Naive thymus-derived CD4-positive, alpha-beta T cell (primary cell): Measurements from ENCODE around the gene RNF39. TPM values are rescaled to one million over a fixed set of nuclear protein-coding genes. Genes with fewer than 3 reads are reported as not detected.
A peak's percentile ranks its signal among the peaks of the same experiment; 100 is the strongest.
"Not testable (repeated sequence)": the region's sequence is repeated elsewhere in the genome, so short reads cannot be mapped to it uniquely, and the experiment has no call there.

Experiments used
- ATAC-seq: fragments of 150-1000 bp; cut with Tn5 transposase; 2 replicates; pipeline ENCODE4 v1.10.0; 2021; ENCODE audit warnings: mild to moderate bottlenecking, moderate library complexity
- CTCF ChIA-PET: fragments of 350-600 bp; sonication (Branson Sonifier 250); formaldehyde crosslinking; loops from one replicate; lab custom pipeline; 2021; ENCODE audit warnings: antibody characterized with exemption; lab: Charles Lee
- POLR2A ChIA-PET: fragments of 350-600 bp; sonication (Branson Sonifier 250); formaldehyde crosslinking; loops from one replicate; lab custom pipeline; 2021; ENCODE audit warnings: antibody characterized with exemption, inconsistent platforms; lab: Charles Lee
- DNase-seq, 9 donors: peaks; one replicate each; pipeline versions ENCODE4 v3.0.0 to v3.0.0-alpha.2; 2020 to 2022; ENCODE audit warnings: mixed read lengths in 1 of 9
- H3K27ac ChIP-seq: one replicate; pipeline ENCODE4 v1.7.0; 2013; ENCODE audit warnings: mild to moderate bottlenecking, low read depth, low read length, moderate library complexity
- H3K27me3 ChIP-seq, 2 donors: one replicate each; pipeline ENCODE4 v1.7.0; 2013; ENCODE audit warnings: low read length in 2 of 2, mild to moderate bottlenecking in 2 of 2, moderate library complexity in 2 of 2; ENCODE audit not compliant: control insufficient read depth in 2 of 2, insufficient read depth in 2 of 2
- H3K36me3 ChIP-seq, 3 experiments: 1 replicate in 2 of 3; 2 replicates in 1 of 3; pipeline ENCODE4 v1.7.0; 2013; ENCODE audit warnings: low read length in 3 of 3, mild to moderate bottlenecking in 3 of 3, moderate library complexity in 1 of 3; ENCODE audit not compliant: insufficient read depth in 3 of 3, control insufficient read depth in 2 of 3
- H3K4me1 ChIP-seq, 2 donors: one replicate each; pipeline ENCODE4 v1.7.0; 2013; ENCODE audit warnings: low read length in 2 of 2, mild to moderate bottlenecking in 2 of 2, moderate library complexity in 1 of 2; ENCODE audit not compliant: control insufficient read depth in 2 of 2, insufficient read depth in 2 of 2
- H3K4me3 ChIP-seq: 2 replicates; pipeline ENCODE4 v1.7.0; 2013; ENCODE audit warnings: mild to moderate bottlenecking, low read length
- H3K9me3 ChIP-seq, 3 experiments: 1 replicate in 2 of 3; 2 replicates in 1 of 3; pipeline ENCODE4 v1.7.0; 2013; ENCODE audit warnings: low read length in 3 of 3; ENCODE audit not compliant: control insufficient read depth in 2 of 3
- H3K27ac Mint-ChIP-seq, 9 donors: one replicate each; pipeline ENCODE4 v1.8.0; 2020 to 2022; ENCODE audit warnings: mixed read lengths in 9 of 9, mild to moderate bottlenecking in 8 of 9, moderate library complexity in 5 of 9, inconsistent platforms in 2 of 9
- H3K27me3 Mint-ChIP-seq, 5 donors: one replicate each; pipeline ENCODE4 v1.8.0; 2021 to 2022; ENCODE audit warnings: mixed read lengths in 5 of 5, mild to moderate bottlenecking in 1 of 5
- H3K36me3 Mint-ChIP-seq, 5 donors: one replicate each; pipeline ENCODE4 v1.8.0; 2020 to 2022; ENCODE audit warnings: mixed read lengths in 5 of 5, mild to moderate bottlenecking in 3 of 5, inconsistent platforms in 1 of 5
- H3K4me1 Mint-ChIP-seq, 7 donors: one replicate each; pipeline ENCODE4 v1.8.0; 2020 to 2022; ENCODE audit warnings: mixed read lengths in 7 of 7, mild to moderate bottlenecking in 3 of 7, inconsistent platforms in 1 of 7
- H3K4me3 Mint-ChIP-seq, 10 donors: one replicate each; pipeline ENCODE4 v1.8.0; 2020 to 2022; ENCODE audit warnings: mild to moderate bottlenecking in 10 of 10, mixed read lengths in 10 of 10, moderate library complexity in 6 of 10, inconsistent platforms in 2 of 10
- H3K9me3 Mint-ChIP-seq, 11 donors: one replicate each; pipeline ENCODE4 v1.8.0; 2020 to 2022; ENCODE audit warnings: mixed read lengths in 11 of 11, mild to moderate bottlenecking in 4 of 11, inconsistent platforms in 1 of 11, moderate library complexity in 1 of 11
- intact Hi-C, 2 donors: fragments of 100-400 bp; cut with micrococcal nuclease; formaldehyde crosslinking; loops; one replicate each; pipeline ENCODE4 v1.15.1; 2023
- polyA plus RNA-seq, 2 donors: library from polyadenylated mRNA; unstranded; fragments of 300-500 nt; fragmentation: Illumina TruSeq; gene quantifications; one replicate each; pipeline ENCODE4 v1.2.3, GENCODE V29; 2021
- total RNA-seq, 6 experiments: library from RNA in 5 of 6; stranded (reverse) in 5 of 6; gene quantifications; 1 replicate in 5 of 6; 2 replicates in 1 of 6; pipeline ENCODE4 v1.2.3 and lab custom pipeline; 2021 to 2026

RNF39 gene
- total and polyA plus RNA-seq, 7 experiments from 2014 or later = 0.33 TPM; not detected in 6

DNA sequence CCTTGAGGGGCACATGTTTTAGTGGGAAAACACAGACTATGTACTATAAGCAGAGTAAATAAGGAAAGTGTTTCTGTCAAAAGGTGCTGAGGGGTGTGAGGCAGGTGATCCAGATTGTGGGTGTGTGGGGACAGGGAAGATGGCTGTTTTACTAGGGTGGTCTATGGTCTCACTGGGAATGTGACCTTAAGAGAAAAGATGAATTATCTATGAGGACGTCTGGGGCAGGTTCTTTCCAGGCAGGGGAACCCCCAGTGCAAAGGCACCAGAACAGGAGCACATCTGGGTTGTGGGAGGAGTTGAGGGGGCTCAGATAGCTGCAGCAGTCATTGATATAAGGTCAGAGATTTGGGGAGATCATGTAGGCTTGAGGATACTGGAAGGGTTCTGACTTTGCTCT lies 32.7 kb downstream of the RNF39 start:
- DNase-seq = no peak
- no peak overlapping the region for H3K27ac Mint-ChIP-seq
- peaks cover 5 to 27% (median 11%) of the 10 kb centered on the region in 7 donors for H3K4me1 Mint-ChIP-seq
- Histone ChIP-seq H3K4me1 (no peaks in the 10 kb centered on the region), H3K27me3 (no peaks in the 10 kb centered on the region), H3K27ac (no peak overlapping the region), H3K36me3 (no peaks in the 10 kb centered on the region), H3K4me3 (no peak overlapping the region), H3K9me3 (no peaks in the 10 kb centered on the region)
- H3K4me3 Mint-ChIP-seq = no peak overlapping the region
- H3K36me3 Mint-ChIP-seq = peaks cover 0 to 25% (median 8%) of the 10 kb centered on the region in 5 donors
- ChIA-PET CTCF (no interaction called here), POLR2A (no interaction called here)
- H3K27me3 Mint-ChIP-seq = no peaks in the 10 kb centered on the region
- no peak for ATAC-seq
- no peaks in the 10 kb centered on the region for H3K9me3 Mint-ChIP-seq
- intact Hi-C loops = no loop called here

DNA sequence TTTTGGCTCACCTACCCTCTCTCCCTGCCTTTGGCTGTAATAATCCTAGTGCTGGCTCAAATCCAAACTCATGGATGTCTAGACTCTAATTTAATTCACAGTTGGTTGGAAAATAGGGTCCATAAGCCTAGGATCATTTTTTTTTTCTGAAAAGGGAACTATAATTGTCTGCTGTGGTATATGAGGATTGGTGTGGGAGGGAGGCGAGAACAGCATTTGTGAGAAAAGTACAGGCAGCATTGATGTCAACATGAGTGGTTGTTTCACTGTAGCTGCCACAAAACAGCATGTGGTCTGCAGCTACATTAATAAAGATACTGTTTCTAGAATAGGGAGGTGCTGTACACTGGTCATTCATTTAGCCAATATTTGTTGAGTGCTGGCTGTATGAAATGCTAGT lies 33.1 kb downstream of the RNF39 start:
- POLR2A ChIA-PET = no interaction called here
- DNase-seq (no peak), ATAC-seq (no peak)
- no peak overlapping the region for H3K27ac ChIP-seq
- Mint-ChIP-seq H3K4me1 (peaks cover 4 to 25% (median 12%) of the 10 kb centered on the region in 7 donors), H3K27me3 (no peaks in the 10 kb centered on the region), H3K36me3 (peaks cover 0 to 29% (median 8%) of the 10 kb centered on the region in 5 donors), H3K9me3 (no peaks in the 10 kb centered on the region), H3K27ac (no peak overlapping the region), H3K4me3 (no peak overlapping the region)
- H3K36me3 ChIP-seq = no peaks in the 10 kb centered on the region
- intact Hi-C loops = no loop called here
- H3K4me1 ChIP-seq = no peaks in the 10 kb centered on the region
- CTCF ChIA-PET = no interaction called here
- H3K4me3 ChIP-seq = no peak overlapping the region
- H3K27me3 ChIP-seq = no peaks in the 10 kb centered on the region
- H3K9me3 ChIP-seq = no peaks in the 10 kb centered on the region

DNA sequence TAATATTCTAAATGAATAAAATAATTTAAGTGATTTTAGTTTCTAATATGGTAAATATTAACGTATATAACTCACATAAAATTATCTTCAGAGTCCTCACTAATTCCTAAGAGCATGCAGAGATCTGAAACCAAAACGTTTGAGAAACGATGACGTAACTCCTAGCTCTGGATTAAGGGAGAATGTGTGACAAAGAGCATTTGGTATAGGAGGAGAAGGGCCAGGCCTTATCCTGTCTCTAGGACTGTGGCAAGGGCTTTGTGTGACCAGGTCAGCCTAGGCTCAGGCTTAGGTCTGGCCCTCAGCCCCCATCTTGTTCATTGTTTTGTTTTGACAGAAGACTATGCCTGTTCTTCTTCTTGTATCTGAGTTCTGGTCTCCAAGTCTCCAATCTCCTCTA lies 33.7 kb downstream of the RNF39 start:
- H3K9me3 Mint-ChIP-seq = no peaks in the 10 kb centered on the region
- Histone ChIP-seq H3K27me3 (no peaks in the 10 kb centered on the region), H3K27ac (no peak overlapping the region), H3K4me1 (no peaks in the 10 kb centered on the region), H3K9me3 (no peaks in the 10 kb centered on the region), H3K36me3 (no peaks in the 10 kb centered on the region), H3K4me3 (no peak overlapping the region)
- no peak overlapping the region for H3K27ac Mint-ChIP-seq
- POLR2A ChIA-PET = no interaction called here
- CTCF ChIA-PET = no interaction called here
- ATAC-seq (no peak), DNase-seq (no peak)
- H3K27me3 Mint-ChIP-seq = no peaks in the 10 kb centered on the region
- intact Hi-C loops = no loop called here
- H3K36me3 Mint-ChIP-seq = peaks cover 0 to 31% (median 8%) of the 10 kb centered on the region in 5 donors
- H3K4me1 Mint-ChIP-seq = peaks cover 0 to 20% (median 5%) of the 10 kb centered on the region in 7 donors
- no peak overlapping the region for H3K4me3 Mint-ChIP-seq

DNA sequence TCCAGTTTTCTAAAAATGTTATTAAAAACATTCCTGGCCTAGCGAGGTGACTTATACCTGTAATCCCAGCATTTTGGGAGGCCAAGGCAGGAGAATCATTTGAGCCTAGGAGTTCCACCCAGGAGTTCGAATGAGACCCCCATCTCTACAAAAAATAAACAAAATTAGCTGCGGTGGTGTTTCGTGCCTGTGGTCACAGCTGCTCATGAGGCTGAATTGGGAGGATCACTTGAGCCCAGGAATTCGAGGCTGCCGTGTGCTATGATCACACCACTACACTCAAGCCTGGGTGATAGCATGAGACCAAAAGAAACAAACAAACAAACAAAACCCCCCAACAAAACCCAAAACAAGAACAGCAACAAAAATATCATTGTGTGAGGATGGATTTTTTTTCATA lies 34.3 kb downstream of the RNF39 start:
- H3K27ac Mint-ChIP-seq = no peak overlapping the region
- H3K4me1 Mint-ChIP-seq = peaks cover 0 to 19% (median 4%) of the 10 kb centered on the region in 7 donors
- CTCF ChIA-PET = no interaction called here
- intact Hi-C loops = no loop called here
- no peak overlapping the region for H3K27ac ChIP-seq
- no peaks in the 10 kb centered on the region for H3K27me3 Mint-ChIP-seq
- ATAC-seq = no peak
- no peaks in the 10 kb centered on the region for H3K4me1 ChIP-seq
- no peaks in the 10 kb centered on the region for H3K9me3 ChIP-seq
- POLR2A ChIA-PET = no interaction called here
- H3K36me3 ChIP-seq = no peaks in the 10 kb centered on the region
- no peak overlapping the region for H3K4me3 Mint-ChIP-seq
- no peak for DNase-seq
- peaks cover 0 to 30% (median 8%) of the 10 kb centered on the region in 5 donors for H3K36me3 Mint-ChIP-seq
- H3K9me3 Mint-ChIP-seq = no peaks in the 10 kb centered on the region
- no peaks in the 10 kb centered on the region for H3K27me3 ChIP-seq
- no peak overlapping the region for H3K4me3 ChIP-seq

- DNase-seq (peak in 2 of 9 donors; percentile 10 to 15), ATAC-seq (peak; percentile 47)
- no peaks in the 10 kb centered on the region for H3K27me3 ChIP-seq
- Mint-ChIP-seq H3K4me3 (no peak overlapping the region), H3K4me1 (peaks cover 0 to 17% (median 3%) of the 10 kb centered on the region in 7 donors), H3K9me3 (no peaks in the 10 kb centered on the region), H3K36me3 (peaks cover 7 to 45% (median 18%) of the 10 kb centered on the region in 5 donors), H3K27ac (no peak overlapping the region), H3K27me3 (no peaks in the 10 kb centered on the region)
- ChIA-PET POLR2A (no interaction called here), CTCF (interaction anchor here (1.2 kb wide), 1 partner anchor 189 kb away, joined by 3 read pairs; no protein-coding TSS in a partner anchor)
- H3K4me3 ChIP-seq = no peak overlapping the region
- H3K9me3 ChIP-seq = no peaks in the 10 kb centered on the region
- peaks cover 0 to 6% (median 0%) of the 10 kb centered on the region in 3 experiments for H3K36me3 ChIP-seq
- intact Hi-C loops = loop anchor here in 1 of 2 donors (1.0 kb wide), 1 partner anchor 189 kb away; no protein-coding TSS in a partner anchor
- no peaks in the 10 kb centered on the region for H3K4me1 ChIP-seq
- H3K27ac ChIP-seq = no peak overlapping the region
These were observed 38.3 kb downstream of the RNF39 start for GRCh38 chr6:30037182-30037788.

GRCh38 chr6:30035784-30036183 lies 39.8 kb downstream of the RNF39 start:
- Mint-ChIP-seq H3K4me3 (no peak overlapping the region), H3K27ac (no peak overlapping the region), H3K9me3 (no peaks in the 10 kb centered on the region), H3K4me1 (peaks cover 0 to 17% (median 2%) of the 10 kb centered on the region in 7 donors), H3K36me3 (peaks cover 7 to 46% (median 18%) of the 10 kb centered on the region in 5 donors), H3K27me3 (no peaks in the 10 kb centered on the region)
- ChIA-PET POLR2A (no interaction called here), CTCF (no interaction called here)
- no peak for ATAC-seq
- no peaks in the 10 kb centered on the region for H3K9me3 ChIP-seq
- no peaks in the 10 kb centered on the region for H3K27me3 ChIP-seq
- H3K4me3 ChIP-seq = no peak overlapping the region
- no peaks in the 10 kb centered on the region for H3K4me1 ChIP-seq
- H3K27ac ChIP-seq = no peak overlapping the region
- no peak for DNase-seq
- peaks cover 0 to 10% (median 0%) of the 10 kb centered on the region in 3 experiments for H3K36me3 ChIP-seq
- intact Hi-C loops = no loop called here

GRCh38 chr6:30033440-30033839 lies 42.1 kb downstream of the RNF39 start:
- H3K9me3 Mint-ChIP-seq, H3K27me3 ChIP-seq, H3K36me3 ChIP-seq, H3K4me3 Mint-ChIP-seq, intact Hi-C loops, H3K9me3 ChIP-seq, H3K4me3 ChIP-seq, H3K4me1 ChIP-seq, DNase-seq, H3K27ac ChIP-seq, CTCF ChIA-PET, H3K27me3 Mint-ChIP-seq: not testable (repeated sequence)
- H3K36me3 Mint-ChIP-seq = peaks cover 8 to 53% (median 18%) of the 10 kb centered on the region in 5 donors
- H3K27ac Mint-ChIP-seq = peak overlapping the region in 1 of 9 donors; percentile 22
- POLR2A ChIA-PET = interaction anchor here (1.9 kb wide), 1 partner anchor 28 kb away, joined by 4 read pairs; the partner anchor contains the start of gene POLR1H
- ATAC-seq = peak; percentile 67
- peaks cover 0 to 17% (median 2%) of the 10 kb centered on the region in 7 donors for H3K4me1 Mint-ChIP-seq
